ENCODE results near the gene PLEKHM1.

Gene PLEKHM1

GRCh38 chr17:45393411-45393810 is 97.1 kb downstream of the PLEKHM1 start:
- H3K27ac ChIP-seq (ENCODE audit: low read depth, low read length, severe bottlenecking), result no peak overlapping the region

GRCh38 chr17:45391918-45392317 is 98.6 kb downstream of the PLEKHM1 start:
- WGBS, 2 experiments (ENCODE audit: insufficient coverage in 2 of 2), result 88 to 100% methylated on average over 1 to 2 of the region's 2 CpGs
- Histone ChIP-seq H3K4me1 (ENCODE audit: control insufficient read depth, insufficient read depth, low read length, poor library complexity, severe bottlenecking) (peaks cover 4% of the 10 kb centered on the region), H3K36me3 (ENCODE audit: control insufficient read depth, insufficient read depth, low read length) (no peaks in the 10 kb centered on the region), H3K4me3 (ENCODE audit: extremely low read depth, insufficient read depth, low read length, poor library complexity, severe bottlenecking) (no peak overlapping the region), H3K9me3 (ENCODE audit: control insufficient read depth, low read length) (no peaks in the 10 kb centered on the region), H3K27ac (ENCODE audit: low read depth, low read length, severe bottlenecking) (no peak overlapping the region)

More at GRCh38 chr17:45393411-45393810, 97.1 kb downstream of the PLEKHM1 start:
- Histone ChIP-seq H3K9me3 (ENCODE audit: control insufficient read depth, low read length) (no peaks in the 10 kb centered on the region), H3K36me3 (ENCODE audit: control insufficient read depth, insufficient read depth, low read length) (no peaks in the 10 kb centered on the region), H3K4me3 (ENCODE audit: extremely low read depth, insufficient read depth, low read length, poor library complexity, severe bottlenecking) (no peak overlapping the region), H3K4me1 (ENCODE audit: control insufficient read depth, insufficient read depth, low read length, poor library complexity, severe bottlenecking) (peaks cover 4% of the 10 kb centered on the region)
- WGBS, 2 experiments (ENCODE audit: insufficient coverage in 2 of 2), result 93 to 94% methylated on average over 3 to 5 of the region's 5 CpGs

- peaks cover 4% of the 10 kb centered on the region for H3K4me1 ChIP-seq (ENCODE audit: control insufficient read depth, insufficient read depth, low read length, poor library complexity, severe bottlenecking)
Measured at GRCh38 chr17:45391291-45391690, 99.2 kb downstream of the PLEKHM1 start.

GRCh38 chr17:45389354-45389753 is 101.2 kb downstream of the PLEKHM1 start:
- no peak overlapping the region for H3K4me3 ChIP-seq (ENCODE audit: extremely low read depth, insufficient read depth, low read length, poor library complexity, severe bottlenecking)
- no peaks in the 10 kb centered on the region for H3K36me3 ChIP-seq (ENCODE audit: control insufficient read depth, insufficient read depth, low read length)
- 20 to 47% methylated on average over 2 to 3 of the region's 3 CpGs for WGBS, 2 experiments (ENCODE audit: insufficient coverage in 2 of 2)
- H3K27ac ChIP-seq (ENCODE audit: low read depth, low read length, severe bottlenecking), result no peak overlapping the region
- peaks cover 6% of the 10 kb centered on the region for H3K4me1 ChIP-seq (ENCODE audit: control insufficient read depth, insufficient read depth, low read length, poor library complexity, severe bottlenecking)
- H3K9me3 ChIP-seq (ENCODE audit: control insufficient read depth, low read length), result no peaks in the 10 kb centered on the region

More at GRCh38 chr17:45391291-45391690, 99.2 kb downstream of the PLEKHM1 start:
- Histone ChIP-seq H3K27ac (ENCODE audit: low read depth, low read length, severe bottlenecking) (no peak overlapping the region), H3K36me3 (ENCODE audit: control insufficient read depth, insufficient read depth, low read length) (no peaks in the 10 kb centered on the region), H3K9me3 (ENCODE audit: control insufficient read depth, low read length) (no peaks in the 10 kb centered on the region), H3K4me3 (ENCODE audit: extremely low read depth, insufficient read depth, low read length, poor library complexity, severe bottlenecking) (no peak overlapping the region)
- 77 to 86% methylated on average over 5 of the region's 5 CpGs for WGBS, 2 experiments (ENCODE audit: insufficient coverage in 2 of 2)

GRCh38 chr17:45388604-45389325 is 101.8 kb downstream of the PLEKHM1 start:
- WGBS, 2 experiments (ENCODE audit: insufficient coverage in 2 of 2), result 84 to 90% methylated on average over 9 of the region's 10 CpGs
- Histone ChIP-seq H3K4me1 (ENCODE audit: control insufficient read depth, insufficient read depth, low read length, poor library complexity, severe bottlenecking) (peaks cover 6% of the 10 kb centered on the region), H3K4me3 (ENCODE audit: extremely low read depth, insufficient read depth, low read length, poor library complexity, severe bottlenecking) (no peak overlapping the region)

GRCh38 chr17:45387739-45388138 is 102.8 kb downstream of the PLEKHM1 start:
- Histone ChIP-seq H3K36me3 (ENCODE audit: control insufficient read depth, insufficient read depth, low read length) (no peaks in the 10 kb centered on the region), H3K9me3 (ENCODE audit: control insufficient read depth, low read length) (no peaks in the 10 kb centered on the region), H3K27ac (ENCODE audit: low read depth, low read length, severe bottlenecking) (no peak overlapping the region), H3K4me3 (ENCODE audit: extremely low read depth, insufficient read depth, low read length, poor library complexity, severe bottlenecking) (no peak overlapping the region), H3K4me1 (ENCODE audit: control insufficient read depth, insufficient read depth, low read length, poor library complexity, severe bottlenecking) (peaks cover 6% of the 10 kb centered on the region)
- WGBS, 2 experiments (ENCODE audit: insufficient coverage in 2 of 2), result 88% methylated on average over 3 of the region's 3 CpGs

More at GRCh38 chr17:45388604-45389325, 101.8 kb downstream of the PLEKHM1 start:
- Histone ChIP-seq H3K36me3 (ENCODE audit: control insufficient read depth, insufficient read depth, low read length) (no peaks in the 10 kb centered on the region), H3K9me3 (ENCODE audit: control insufficient read depth, low read length) (no peaks in the 10 kb centered on the region), H3K27ac (ENCODE audit: low read depth, low read length, severe bottlenecking) (no peak overlapping the region)

- Histone ChIP-seq H3K4me1 (ENCODE audit: control insufficient read depth, insufficient read depth, low read length, poor library complexity, severe bottlenecking) (peaks cover 6% of the 10 kb centered on the region), H3K27ac (ENCODE audit: low read depth, low read length, severe bottlenecking) (no peak overlapping the region), H3K4me3 (ENCODE audit: extremely low read depth, insufficient read depth, low read length, poor library complexity, severe bottlenecking) (no peak overlapping the region), H3K9me3 (ENCODE audit: control insufficient read depth, low read length) (no peaks in the 10 kb centered on the region), H3K36me3 (ENCODE audit: control insufficient read depth, insufficient read depth, low read length) (no peaks in the 10 kb centered on the region)
- 63 to 67% methylated on average over 2 to 3 of the region's 4 CpGs for WGBS, 2 experiments (ENCODE audit: insufficient coverage in 2 of 2)
Measured at GRCh38 chr17:45386178-45386577, 104.3 kb downstream of the PLEKHM1 start.
